Activated CD4-positive, alpha-beta T cell treated with anti-CD3 and anti-CD28 coated beads, Interleukin-2, Interleukin-6, amounts not matched to agents 100 ng/mL and 50 ng/mL, durations not matched to agents 16 hours and 8 hours (primary cell): ENCODE results near the gene MYO9A.

ENCODE experiments used
- DNase-seq: peaks from one replicate; pipeline ENCODE4 v3.0.0-alpha.2; 2020

Gene MYO9A

GRCh38 chr15:71779073-71779797, 338.7 kb downstream of the MYO9A start:
- no peak for DNase-seq

DNA sequence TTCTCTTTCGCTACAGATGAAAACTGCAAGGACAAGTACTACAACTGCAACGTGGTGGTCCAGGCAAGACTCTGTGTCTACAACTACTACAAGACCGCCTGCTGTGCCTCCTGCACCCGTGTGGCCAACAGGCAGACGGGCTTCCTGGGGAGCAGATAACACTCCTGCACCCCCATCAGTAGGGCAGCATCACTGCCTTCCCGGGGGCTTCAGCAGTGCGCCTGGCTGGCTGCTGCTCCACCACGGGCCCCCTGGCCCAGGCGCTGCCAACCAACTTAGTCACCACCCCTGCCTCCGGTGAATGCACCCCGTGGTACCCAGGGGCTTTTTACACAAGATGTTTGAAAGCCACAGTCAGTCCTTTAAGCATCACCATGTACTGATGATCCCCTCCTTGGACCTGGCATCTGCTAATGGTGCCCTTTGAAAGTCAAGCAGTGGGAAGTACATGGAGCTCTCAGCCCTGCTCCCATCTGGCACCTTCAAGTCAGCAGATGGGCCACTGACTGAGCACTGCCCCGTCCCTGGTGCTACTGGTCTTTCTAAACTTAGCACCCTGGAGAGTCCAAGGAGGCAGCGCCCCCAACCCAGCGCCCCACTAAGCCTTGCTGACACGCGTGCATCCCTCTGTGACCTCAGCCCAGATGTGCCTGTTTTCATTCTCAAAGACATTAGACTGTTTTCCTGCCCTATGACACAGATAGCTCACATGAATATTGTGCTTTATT, 340.6 kb downstream of the MYO9A start:
- no peak for DNase-seq

DNA sequence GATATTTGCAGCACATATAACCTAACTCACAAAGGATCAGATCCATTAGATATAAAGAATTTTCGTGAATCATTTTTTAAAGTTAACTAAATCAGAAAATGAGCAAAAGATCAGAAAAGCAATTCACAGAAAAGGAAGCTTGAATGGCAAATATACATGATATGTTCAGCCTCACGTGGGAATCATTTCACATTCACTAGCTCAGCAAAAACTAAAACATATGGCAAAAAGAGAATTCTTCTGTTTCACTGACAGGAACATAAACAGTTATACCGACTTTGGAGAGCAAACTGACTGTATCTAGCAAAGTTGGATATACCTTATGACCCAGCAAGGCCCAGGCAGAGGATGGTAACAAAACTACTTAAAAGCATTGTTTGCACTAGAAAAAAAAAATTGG, 341.6 kb downstream of the MYO9A start:
- DNase-seq, result no peak

GRCh38 chr15:71775856-71776255, 342.1 kb downstream of the MYO9A start:
- DNase-seq, result no peak

GRCh38 chr15:71773206-71773859, 344.6 kb downstream of the MYO9A start:
- no peak for DNase-seq
